ENCODE measurements around the gene SLCO2B1.
"Not testable (repeated sequence)": the region's sequence is repeated elsewhere in the genome, so short reads cannot be mapped to it uniquely, and the experiment has no call there.

The SLCO2B1 gene

GRCh38 chr11:75150879-75151278 lies at the start of gene SLCO2B1:
Gene SLCO2B1, plus strand, starts transcription at chr11:75151107. Its CDS starts 275 bp downstream, at chr11:75151382.
- Histone ChIP-seq H3K9me3 (ENCODE audit: control insufficient read depth, low read length) (no peaks in the 10 kb centered on the region), H3K4me1 (ENCODE audit: control insufficient read depth, insufficient read depth, low read length) (peaks cover 19% of the 10 kb centered on the region), H3K36me3 (ENCODE audit: control insufficient read depth, insufficient read depth, low read length, severe bottlenecking) (no peaks in the 10 kb centered on the region), H3K9ac (ENCODE audit: low read length) (no peak within 1 kb of the TSS), H3K4me3 (ENCODE audit: low read length) (no peak within 1 kb of the TSS), H3K27me3 (replicated peaks; ENCODE audit: control insufficient read depth, insufficient read depth, low read length) (peaks cover 38% of the 10 kb centered on the region)
- no peak for DNase-seq (ENCODE audit: low read depth)

DNA sequence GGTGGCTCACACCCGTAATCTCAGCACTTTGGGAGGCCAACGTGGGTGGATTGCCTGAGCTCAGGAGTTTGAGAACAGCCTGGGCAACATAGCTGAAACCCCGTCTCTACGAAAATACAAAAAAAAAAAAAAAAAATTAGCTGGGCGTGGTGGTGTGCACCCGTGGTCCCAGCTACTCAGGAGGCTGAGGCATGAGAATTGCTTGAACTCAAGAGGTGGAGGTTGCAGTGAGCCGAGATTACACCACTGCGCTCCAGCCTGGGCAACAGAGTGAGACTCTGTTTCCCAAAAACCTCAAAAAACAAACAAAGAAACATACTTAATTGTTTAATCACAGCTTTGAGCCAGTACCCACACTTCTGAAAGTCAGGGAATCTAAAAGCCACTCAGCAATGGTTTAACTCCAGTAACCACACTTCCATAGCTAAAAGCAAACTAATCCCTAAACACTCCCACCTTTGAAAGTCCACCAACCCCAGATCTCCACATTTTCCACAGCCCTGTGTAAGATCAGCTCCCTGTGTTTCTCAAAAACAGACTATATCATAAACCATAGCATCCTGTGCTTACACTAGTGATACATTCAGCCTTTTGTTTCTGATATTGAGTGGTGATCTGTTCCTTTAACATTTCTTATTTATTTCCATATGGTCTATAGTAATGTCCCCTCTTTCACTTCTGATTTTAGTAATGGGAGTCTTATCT lies 49.3 kb upstream of the SLCO2B1 start:
- no peaks in the 10 kb centered on the region for H3K36me3 ChIP-seq (ENCODE audit: control insufficient read depth, insufficient read depth, low read length, severe bottlenecking)
- no peak overlapping the region for H3K4me3 ChIP-seq (ENCODE audit: low read length)
- peaks cover 7% of the 10 kb centered on the region for H3K4me1 ChIP-seq (ENCODE audit: control insufficient read depth, insufficient read depth, low read length)
- H3K9ac ChIP-seq (ENCODE audit: low read length): no peak overlapping the region
- DNase-seq (ENCODE audit: low read depth): no peak
- H3K9me3 ChIP-seq (ENCODE audit: control insufficient read depth, low read length): no peaks in the 10 kb centered on the region
- H3K27me3 ChIP-seq (replicated peaks; ENCODE audit: control insufficient read depth, insufficient read depth, low read length): no peaks in the 10 kb centered on the region

GRCh38 chr11:75103380-75104026 lies 47.4 kb upstream of the SLCO2B1 start:
- peak; percentile 36 for DNase-seq (ENCODE audit: low read depth)
- no peak overlapping the region for H3K4me3 ChIP-seq (ENCODE audit: low read length)
- no peaks in the 10 kb centered on the region for H3K9me3 ChIP-seq (ENCODE audit: control insufficient read depth, low read length)
- no peak overlapping the region for H3K9ac ChIP-seq (ENCODE audit: low read length)
- H3K27me3 ChIP-seq (replicated peaks; ENCODE audit: control insufficient read depth, insufficient read depth, low read length): no peaks in the 10 kb centered on the region
- H3K4me1 ChIP-seq (ENCODE audit: control insufficient read depth, insufficient read depth, low read length): peaks cover 18% of the 10 kb centered on the region
- no peaks in the 10 kb centered on the region for H3K36me3 ChIP-seq (ENCODE audit: control insufficient read depth, insufficient read depth, low read length, severe bottlenecking)

DNA sequence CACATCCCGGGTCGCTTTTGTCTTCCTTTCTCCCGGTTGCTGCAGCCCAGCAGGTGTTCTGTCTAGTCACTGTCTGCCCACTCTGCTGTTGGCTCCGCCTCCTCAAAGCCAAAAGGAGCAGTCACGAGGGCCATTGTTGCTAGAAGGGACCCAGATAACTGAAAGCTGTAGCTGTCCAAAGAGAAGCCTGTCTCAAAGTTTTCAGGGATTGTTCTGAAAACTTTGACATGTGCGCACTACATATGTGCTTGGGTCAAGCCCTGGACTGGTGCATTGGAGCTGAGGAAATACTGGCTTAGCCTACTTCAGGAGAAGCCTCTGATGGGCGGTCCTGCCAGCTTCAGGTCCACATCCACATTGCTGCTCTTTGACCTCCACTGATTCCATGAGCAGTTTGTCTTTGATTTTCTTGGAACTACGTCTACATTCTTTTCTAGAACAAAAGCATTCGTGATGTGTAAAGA lies 45.4 kb upstream of the SLCO2B1 start:
- H3K9ac ChIP-seq (ENCODE audit: low read length): no peak overlapping the region
- no peak for DNase-seq (ENCODE audit: low read depth)
- no peaks in the 10 kb centered on the region for H3K27me3 ChIP-seq (replicated peaks; ENCODE audit: control insufficient read depth, insufficient read depth, low read length)
- no peaks in the 10 kb centered on the region for H3K36me3 ChIP-seq (ENCODE audit: control insufficient read depth, insufficient read depth, low read length, severe bottlenecking)
- no peak overlapping the region for H3K4me3 ChIP-seq (ENCODE audit: low read length)
- H3K9me3 ChIP-seq (ENCODE audit: control insufficient read depth, low read length): peaks cover 5% of the 10 kb centered on the region
- H3K4me1 ChIP-seq (ENCODE audit: control insufficient read depth, insufficient read depth, low read length): peaks cover 18% of the 10 kb centered on the region

- not testable (repeated sequence) for H3K9me3 ChIP-seq (ENCODE audit: control insufficient read depth, low read length); H3K9ac ChIP-seq (ENCODE audit: low read length); H3K4me3 ChIP-seq (ENCODE audit: low read length); DNase-seq (ENCODE audit: low read depth); H3K27me3 ChIP-seq (replicated peaks; ENCODE audit: control insufficient read depth, insufficient read depth, low read length); H3K36me3 ChIP-seq (ENCODE audit: control insufficient read depth, insufficient read depth, low read length, severe bottlenecking)
- peaks cover 18% of the 10 kb centered on the region for H3K4me1 ChIP-seq (ENCODE audit: control insufficient read depth, insufficient read depth, low read length)
Measured at GRCh38 chr11:75105967-75106681, 44.8 kb upstream of the SLCO2B1 start.

DNA sequence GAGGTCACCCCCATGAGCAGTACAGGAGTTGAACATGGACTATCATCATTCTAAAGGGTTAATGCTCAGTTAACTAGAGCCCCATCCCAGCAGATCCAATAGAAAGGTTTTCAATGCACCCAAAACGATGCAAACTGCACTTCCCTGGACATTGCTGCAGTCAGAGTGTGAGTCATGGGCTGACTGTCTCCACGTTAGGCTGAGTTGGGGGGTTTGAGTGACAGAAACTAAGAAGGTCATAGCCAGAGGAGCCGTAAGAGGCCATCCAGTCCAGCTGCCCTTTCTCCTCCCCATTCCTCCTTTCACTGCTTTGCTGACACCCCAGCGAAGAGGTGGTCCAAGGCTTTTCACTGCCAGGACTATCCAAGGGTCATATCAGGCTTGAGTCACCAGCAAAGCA lies 43.7 kb upstream of the SLCO2B1 start:
- H3K4me1 ChIP-seq (ENCODE audit: control insufficient read depth, insufficient read depth, low read length): peaks cover 18% of the 10 kb centered on the region
- no peak overlapping the region for H3K4me3 ChIP-seq (ENCODE audit: low read length)
- H3K9me3 ChIP-seq (ENCODE audit: control insufficient read depth, low read length): peaks cover 17% of the 10 kb centered on the region
- DNase-seq (ENCODE audit: low read depth): no peak
- H3K27me3 ChIP-seq (replicated peaks; ENCODE audit: control insufficient read depth, insufficient read depth, low read length): no peaks in the 10 kb centered on the region
- no peak overlapping the region for H3K9ac ChIP-seq (ENCODE audit: low read length)
- no peaks in the 10 kb centered on the region for H3K36me3 ChIP-seq (ENCODE audit: control insufficient read depth, insufficient read depth, low read length, severe bottlenecking)

GRCh38 chr11:75112200-75112599 lies 38.7 kb upstream of the SLCO2B1 start:
- no peak overlapping the region for H3K9ac ChIP-seq (ENCODE audit: low read length)
- peaks cover 35% of the 10 kb centered on the region for H3K9me3 ChIP-seq (ENCODE audit: control insufficient read depth, low read length)
- no peaks in the 10 kb centered on the region for H3K36me3 ChIP-seq (ENCODE audit: control insufficient read depth, insufficient read depth, low read length, severe bottlenecking)
- no peak overlapping the region for H3K4me3 ChIP-seq (ENCODE audit: low read length)
- no peaks in the 10 kb centered on the region for H3K27me3 ChIP-seq (replicated peaks; ENCODE audit: control insufficient read depth, insufficient read depth, low read length)
- H3K4me1 ChIP-seq (ENCODE audit: control insufficient read depth, insufficient read depth, low read length): peaks cover 6% of the 10 kb centered on the region
- DNase-seq (ENCODE audit: low read depth): no peak

DNA sequence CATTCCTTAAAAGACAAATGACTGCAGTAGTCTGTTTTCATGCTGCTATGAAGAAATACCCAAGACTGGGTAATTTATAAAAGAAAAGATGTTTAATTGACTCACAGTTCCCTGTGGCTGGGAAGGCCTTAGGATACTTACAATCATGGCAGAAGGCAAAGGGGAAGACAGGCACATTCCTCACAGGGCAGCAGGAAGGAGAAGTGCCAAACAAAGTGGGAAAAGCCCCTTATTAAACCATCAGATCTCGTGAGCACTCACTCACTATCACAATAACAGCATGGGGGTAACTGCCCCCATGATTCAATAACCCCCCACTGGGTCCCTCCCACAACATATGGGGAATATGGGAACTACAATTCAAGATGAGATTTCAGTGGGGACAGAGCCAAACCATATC lies 37.9 kb upstream of the SLCO2B1 start:
- H3K9me3 ChIP-seq (ENCODE audit: control insufficient read depth, low read length): peaks cover 39% of the 10 kb centered on the region
- H3K9ac ChIP-seq (ENCODE audit: low read length): no peak overlapping the region
- no peaks in the 10 kb centered on the region for H3K27me3 ChIP-seq (replicated peaks; ENCODE audit: control insufficient read depth, insufficient read depth, low read length)
- DNase-seq (ENCODE audit: low read depth): no peak
- H3K4me3 ChIP-seq (ENCODE audit: low read length): no peak overlapping the region
- H3K36me3 ChIP-seq (ENCODE audit: control insufficient read depth, insufficient read depth, low read length, severe bottlenecking): no peaks in the 10 kb centered on the region
- H3K4me1 ChIP-seq (ENCODE audit: control insufficient read depth, insufficient read depth, low read length): no peaks in the 10 kb centered on the region

DNA sequence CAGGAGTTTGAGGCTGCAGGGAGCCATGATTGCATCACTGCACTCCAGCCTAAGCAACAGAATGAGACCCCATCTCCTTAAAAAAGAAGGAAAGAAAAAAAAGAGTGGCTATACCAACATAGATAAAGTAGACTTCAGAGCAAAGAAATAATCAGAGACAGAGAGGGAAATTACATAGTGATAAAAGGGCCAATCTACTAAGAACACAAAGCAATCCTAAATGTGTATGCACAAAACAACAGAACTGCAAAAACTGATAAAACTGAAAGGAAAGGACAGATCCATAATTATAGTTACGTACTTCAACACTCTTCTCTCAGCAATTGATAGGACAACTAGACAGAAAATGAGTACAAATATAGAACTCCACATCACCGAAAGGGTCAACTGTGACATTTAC lies 36.4 kb upstream of the SLCO2B1 start:
- H3K4me3 ChIP-seq (ENCODE audit: low read length): no peak overlapping the region
- no peaks in the 10 kb centered on the region for H3K4me1 ChIP-seq (ENCODE audit: control insufficient read depth, insufficient read depth, low read length)
- H3K9me3 ChIP-seq (ENCODE audit: control insufficient read depth, low read length): peaks cover 50% of the 10 kb centered on the region
- H3K9ac ChIP-seq (ENCODE audit: low read length): no peak overlapping the region
- DNase-seq (ENCODE audit: low read depth): no peak
- H3K36me3 ChIP-seq (ENCODE audit: control insufficient read depth, insufficient read depth, low read length, severe bottlenecking): no peaks in the 10 kb centered on the region
- H3K27me3 ChIP-seq (replicated peaks; ENCODE audit: control insufficient read depth, insufficient read depth, low read length): no peaks in the 10 kb centered on the region

DNA sequence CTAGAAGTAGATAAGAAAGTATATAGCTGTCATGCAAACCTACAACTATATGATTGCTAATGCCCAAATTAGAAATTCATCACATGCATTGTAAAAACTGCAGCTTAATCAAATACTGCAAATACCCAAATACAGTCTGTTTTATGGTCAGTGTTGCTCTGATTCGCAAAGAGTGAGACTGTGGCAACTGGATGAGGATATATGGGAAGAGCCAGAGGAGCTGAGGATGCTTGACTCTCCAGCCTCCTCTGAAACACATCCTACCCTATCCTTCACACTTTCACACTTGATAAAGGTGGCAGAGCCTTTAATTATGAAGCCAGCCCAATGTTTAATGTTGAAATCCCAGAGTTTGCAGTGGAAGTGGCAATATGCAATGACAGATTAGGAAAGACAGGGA lies 32.3 kb upstream of the SLCO2B1 start:
- Histone ChIP-seq H3K27me3 (replicated peaks; ENCODE audit: control insufficient read depth, insufficient read depth, low read length) (no peaks in the 10 kb centered on the region), H3K9me3 (ENCODE audit: control insufficient read depth, low read length) (peaks cover 25% of the 10 kb centered on the region), H3K36me3 (ENCODE audit: control insufficient read depth, insufficient read depth, low read length, severe bottlenecking) (no peaks in the 10 kb centered on the region), H3K4me1 (ENCODE audit: control insufficient read depth, insufficient read depth, low read length) (no peaks in the 10 kb centered on the region), H3K9ac (ENCODE audit: low read length) (no peak overlapping the region), H3K4me3 (ENCODE audit: low read length) (no peak overlapping the region)
- DNase-seq (ENCODE audit: low read depth): no peak

GRCh38 chr11:75126564-75126963 lies 24.3 kb upstream of the SLCO2B1 start:
- Histone ChIP-seq H3K27me3 (replicated peaks; ENCODE audit: control insufficient read depth, insufficient read depth, low read length) (peaks cover 9% of the 10 kb centered on the region), H3K4me3 (ENCODE audit: low read length) (no peak overlapping the region), H3K36me3 (ENCODE audit: control insufficient read depth, insufficient read depth, low read length, severe bottlenecking) (no peaks in the 10 kb centered on the region), H3K9ac (ENCODE audit: low read length) (no peak overlapping the region), H3K4me1 (ENCODE audit: control insufficient read depth, insufficient read depth, low read length) (peaks cover 2% of the 10 kb centered on the region), H3K9me3 (ENCODE audit: control insufficient read depth, low read length) (peaks cover 8% of the 10 kb centered on the region)
- DNase-seq (ENCODE audit: low read depth): no peak
